ENCODE data around the gene FAM107A. TPM values are rescaled to one million over a fixed set of nuclear protein-coding genes. Genes with fewer than 3 reads are reported as not detected.

FAM107A gene
- total and polyA plus RNA-seq, 2 of the 4 experiments (the other 2 are of a cell fraction): not detected

GRCh38 chr3:58540176-58540858 lies 36.9 kb downstream of the FAM107A start:
- H4K91ac ChIP-seq (ENCODE audit: insufficient read depth, low read depth, low read length): no peak overlapping the region
- DNase-seq (no peak), ATAC-seq (ENCODE audit: low read depth) (no peak)
- dilution Hi-C loops (cut with HindIII; ENCODE audit: low sequenced_read_pairs, unreplicated experiment): no loop called here
- no peak overlapping the region for H3K4me2 ChIP-seq (ENCODE audit: low read depth, low read length)
- no peaks in the 10 kb centered on the region; the same call in 1 of the 2 replicates for H3K9me1 ChIP-seq (ENCODE audit: insufficient read depth, low read length)
- no peak overlapping the region for H3K4me3 ChIP-seq (ENCODE audit: insufficient read depth, low read depth, low read length)
- H3K36me3 ChIP-seq (ENCODE audit: control insufficient read depth, insufficient read depth, low read length): no peaks in the 10 kb centered on the region
- no peak overlapping the region for H4K5ac ChIP-seq (ENCODE audit: low read depth, low read length)
- H2AK9ac ChIP-seq (replicated peaks; ENCODE audit: low read depth, low read length, poor library complexity): no peak overlapping the region
- H3K27ac ChIP-seq (ENCODE audit: insufficient read depth, low read length): no peak overlapping the region
- in situ Hi-C loops (cut with MboI; ENCODE audit: low sequenced_read_pairs): no loop called here
- ChIA-PET CTCF (no interaction called here), POLR2A (ENCODE audit: unreplicated experiment) (no interaction called here)
- no peak overlapping the region for H3K9ac ChIP-seq (ENCODE audit: low read depth, low read length)
- no peaks in the 10 kb centered on the region for H4K20me1 ChIP-seq (ENCODE audit: insufficient read depth, low read length)
- no peak overlapping the region for H2AK5ac ChIP-seq (ENCODE audit: low read depth, low read length)
- no peak overlapping the region for H2BK15ac ChIP-seq (ENCODE audit: low read depth, low read length)
- no peak overlapping the region for H3K14ac ChIP-seq (replicated peaks; ENCODE audit: low read depth, low read length)
- H3K9me3 ChIP-seq (ENCODE audit: control insufficient read depth, insufficient read depth, low read length): no peaks in the 10 kb centered on the region
- no peak overlapping the region for H2BK5ac ChIP-seq (ENCODE audit: low read depth, low read length, poor library complexity, severe bottlenecking)
- TF ChIP-seq CHD1 (IDR thresholded peaks at IDR 0.05; ENCODE audit: low read depth, low read length) (no peak), MAFK (IDR thresholded peaks at IDR 0.05; ENCODE audit: low read depth, low read length) (peak; percentile 97), RCOR1 (IDR thresholded peaks at IDR 0.05; ENCODE audit: insufficient replicate concordance, low read length) (no peak), USF2 (IDR thresholded peaks at IDR 0.05; ENCODE audit: low read depth, low read length) (no peak), SMC3 (IDR thresholded peaks at IDR 0.05; ENCODE audit: low read depth, low read length) (no peak), POLR2A (IDR thresholded peaks at IDR 0.05; ENCODE audit: low read depth, low read length) (no peak)
- no TSS peak for BruUV-seq (replicated peaks)
- no peak overlapping the region for H2BK20ac ChIP-seq (ENCODE audit: low read depth, low read length)
- H4K8ac ChIP-seq (ENCODE audit: low read depth in 2 of 2, low read length in 2 of 2): no peak overlapping the region
- H2BK120ac ChIP-seq (ENCODE audit: low read depth, low read length): no peak overlapping the region
- H3K18ac ChIP-seq (ENCODE audit: low read depth, low read length): no peak overlapping the region
- no peak overlapping the region for H3K23ac ChIP-seq (ENCODE audit: low read depth, low read length)
- H3K79me1 ChIP-seq (ENCODE audit: low read depth in 1 of 2, low read length in 2 of 2): no peaks in the 10 kb centered on the region
- intact Hi-C loops (cut with micrococcal nuclease): no loop called here
- H3K4me1 ChIP-seq (ENCODE audit: control insufficient read depth, insufficient read depth, low read length): peaks cover 13% of the 10 kb centered on the region
- H3K27me3 ChIP-seq (ENCODE audit: control insufficient read depth, insufficient read depth, low read length): no peaks in the 10 kb centered on the region
- no peak overlapping the region for H3K56ac ChIP-seq (ENCODE audit: extremely low read depth, insufficient read depth, low read length)
- WGBS, 2 experiments (ENCODE audit: extremely low coverage in 2 of 2, insufficient read length in 1 of 2): 94% methylated on average over 4 of the region's 8 CpGs; no CpG with 5 or more reads in 1 of the 2 experiments
- no peak overlapping the region for H2AFZ ChIP-seq (replicated peaks; ENCODE audit: low read length, poor library complexity)
- H3K4ac ChIP-seq (ENCODE audit: low read depth, low read length): no peak overlapping the region

Measured in IMR-90 (cell line).